HCT116 (cell line): Measurements from ENCODE around the gene EIF4A3.

Experiments
- CBX3 ChIP-seq: IDR thresholded peaks from 2 replicates; pipeline ENCODE4 v1.6.1; 2012; ENCODE audit warnings: low read depth
- CEBPB ChIP-seq: IDR thresholded peaks from 2 replicates; pipeline ENCODE4 v1.6.1; 2012; ENCODE audit warnings: low read depth
- CTCF ChIP-seq, 3 experiments: fragments of 200-600 bp in 1 of 3; sonication (generic) in 1 of 3; IDR thresholded peaks in 2 of 3; conservative IDR thresholded peaks in 1 of 3; 2 replicates each; pipeline ENCODE4 v1.5.1; 2012 to 2017; ENCODE audit warnings: low read depth in 2 of 3, low read length in 2 of 3, antibody characterized with exemption in 1 of 3, borderline replicate concordance in 1 of 3, control low read depth in 1 of 3, mild to moderate bottlenecking in 1 of 3, mixed read lengths in 1 of 3, mixed run types in 1 of 3, moderate library complexity in 1 of 3; ENCODE audit not compliant: insufficient read depth in 1 of 3
- ELF1 ChIP-seq: IDR thresholded peaks from 2 replicates; pipeline ENCODE4 v1.6.1; 2012; ENCODE audit warnings: low read depth, borderline replicate concordance
- EZH2 ChIP-seq: fragments of 200-600 bp; sonication (generic); IDR thresholded peaks from 2 replicates; pipeline ENCODE4 v1.6.1; 2017; ENCODE audit warnings: antibody characterized with exemption, mixed run types
- EZH2phosphoT487 ChIP-seq: fragments of 200-600 bp; IDR thresholded peaks from 2 replicates; pipeline ENCODE4 v1.6.1; 2018; ENCODE audit warnings: antibody characterized with exemption, borderline replicate concordance
- POLR2A ChIP-seq: IDR thresholded peaks from 2 replicates; pipeline ENCODE4 v1.7.0; 2011; ENCODE audit warnings: borderline replicate concordance; ENCODE audit not compliant: insufficient read depth, insufficient read length; ENCODE audit errors: extremely low read depth
- POLR2AphosphoS5 ChIP-seq: IDR thresholded peaks from 2 replicates; pipeline ENCODE4 v1.6.1; 2011; ENCODE audit warnings: mild to moderate bottlenecking, low read depth, low read length, moderate library complexity
- RAD21 ChIP-seq: IDR thresholded peaks from 2 replicates; pipeline ENCODE4 v1.6.1; 2012; ENCODE audit warnings: low read depth, mild to moderate bottlenecking
- SIN3A ChIP-seq: IDR thresholded peaks from 2 replicates; pipeline ENCODE4 v1.6.1; 2012; ENCODE audit warnings: low read depth
- SP1 ChIP-seq: IDR thresholded peaks from 2 replicates; pipeline ENCODE4 v1.6.1; 2012; ENCODE audit warnings: low read depth
- TCF7L2 ChIP-seq: IDR thresholded peaks from 2 replicates; pipeline ENCODE4 v1.7.0; 2011; ENCODE audit warnings: borderline replicate concordance, inconsistent platforms; ENCODE audit not compliant: insufficient read depth, insufficient read length; ENCODE audit errors: extremely low read depth
- YY1 ChIP-seq: IDR thresholded peaks from 2 replicates; pipeline ENCODE4 v1.6.1; 2011; ENCODE audit warnings: low read length, low read depth, moderate library complexity, mild to moderate bottlenecking; ENCODE audit not compliant: insufficient replicate concordance; ENCODE audit errors: extremely low read depth
- ZNF274 ChIP-seq: fragments of 200-500 bp; sonication (Bioruptor generic); IDR thresholded peaks from 2 replicates; pipeline ENCODE4 v1.6.1; 2014; ENCODE audit warnings: mild to moderate bottlenecking, low read depth, low read length, inconsistent platforms

- TF ChIP-seq POLR2AphosphoS5 (no peak), ELF1 (no peak), CTCF (IDR thresholded peaks at IDR 0.05 in 2 of 3, conservative IDR thresholded peaks at IDR 0.05 in 1 of 3; ENCODE audit: borderline replicate concordance in 1 of 3, insufficient read depth in 1 of 3, low read depth in 2 of 3, low read length in 2 of 3) (no peak), SIN3A (no peak), POLR2A (no peak), YY1 (no peak), EZH2phosphoT487 (no peak), EZH2 (no peak), ZNF274 (no peak), RAD21 (no peak), CEBPB (no peak), TCF7L2 (no peak), SP1 (no peak), CBX3 (no peak)
These were observed 23.1 kb downstream of the EIF4A3 start for GRCh38 chr17:80123791-80124190.
